H1 (cell line): ENCODE results near the gene ISM1. TPM values are rescaled to one million over a fixed set of nuclear protein-coding genes. Genes with fewer than 3 reads are reported as not detected.

Source experiments
- CTCF ChIA-PET: fragments of 300-600 bp; sonication (Branson Sonifier 250); formaldehyde crosslinking; loops from one replicate; lab custom pipeline; 2021; ENCODE audit not compliant: partially characterized antibody; lab: Charles Lee
- POLR2A ChIA-PET: fragments of 300-600 bp; sonication (Branson Sonifier 250); formaldehyde crosslinking; loops from one replicate; lab custom pipeline; 2021; ENCODE audit warnings: inconsistent platforms; ENCODE audit not compliant: partially characterized antibody; lab: Charles Lee
- DNase-seq, 2 experiments: peaks; one replicate each; pipeline versions ENCODE4 v3.0.0 to v3.0.0-alpha.2; 2010 to 2022; ENCODE audit warnings: low spot score in 2 of 2, low read depth in 1 of 2, mixed read lengths in 1 of 2
- FAIRE-seq: peaks from 2 replicates; lab custom pipeline; 2011; peaks lifted over from hg19 to GRCh38; lab: Jason Lieb, UNC
- H2AFZ ChIP-seq: 2 replicates; pipeline ENCODE4 v1.8.1; 2012; ENCODE audit warnings: low read length, inconsistent platforms
- H2AK5ac ChIP-seq: 2 replicates; pipeline ENCODE4 v1.6.1; 2013; ENCODE audit warnings: low read depth, low read length
- H2BK120ac ChIP-seq: replicated peaks from 2 replicates; pipeline ENCODE3; 2013; ENCODE audit warnings: low read depth, low read length, inconsistent platforms
- H2BK12ac ChIP-seq: 2 replicates; pipeline ENCODE4 v1.6.1; 2013; ENCODE audit warnings: low read depth, low read length
- H2BK15ac ChIP-seq: 2 replicates; pipeline ENCODE4 v1.6.1; 2013; ENCODE audit warnings: low read length
- H2BK20ac ChIP-seq: 2 replicates; pipeline ENCODE4 v1.6.1; 2013; ENCODE audit warnings: low read length
- H2BK5ac ChIP-seq: 2 replicates; pipeline ENCODE4 v1.6.1; 2013; ENCODE audit warnings: low read depth, low read length
- H3K14ac ChIP-seq: 2 replicates; pipeline ENCODE4 v1.6.1; 2013; ENCODE audit warnings: inconsistent platforms; ENCODE audit not compliant: insufficient read length
- H3K18ac ChIP-seq: 2 replicates; pipeline ENCODE4 v1.6.1; 2013; ENCODE audit warnings: low read length; ENCODE audit errors: extremely low read depth
- H3K23ac ChIP-seq: 2 replicates; pipeline ENCODE4 v1.6.1; 2013; ENCODE audit warnings: inconsistent platforms; ENCODE audit not compliant: insufficient read length
- H3K23me2 ChIP-seq: 2 replicates; pipeline ENCODE4 v1.6.1; 2013; ENCODE audit warnings: low read depth, low read length
- H3K27ac ChIP-seq: 2 replicates; pipeline ENCODE4 v1.6.1; 2011; ENCODE audit warnings: low read depth, low read length, inconsistent platforms
- H3K27me3 ChIP-seq, 4 experiments: replicated peaks in 1 of 4; 1 replicate in 1 of 4; 2 replicates in 3 of 4; pipeline versions ENCODE4 v1.6.1 to v1.8.1; 2011 to 2013; ENCODE audit warnings: low read length in 3 of 4, mild to moderate bottlenecking in 3 of 4, inconsistent platforms in 2 of 4, mixed read lengths in 2 of 4, moderate library complexity in 1 of 4; ENCODE audit not compliant: control insufficient read depth in 3 of 4, insufficient read depth in 3 of 4; ENCODE audit errors: extremely low read depth in 1 of 4
- H3K36me3 ChIP-seq, 4 experiments: 2 replicates each; pipeline versions ENCODE4 v1.6.1 to v1.8.1; 2011 to 2013; ENCODE audit warnings: mild to moderate bottlenecking in 4 of 4, low read length in 3 of 4, moderate library complexity in 2 of 4, control low read depth in 1 of 4, inconsistent platforms in 1 of 4; ENCODE audit not compliant: insufficient read depth in 4 of 4, control insufficient read depth in 2 of 4
- H3K4ac ChIP-seq: replicated peaks from 2 replicates; pipeline ENCODE3; 2013; ENCODE audit warnings: low read length, low read depth, mixed read lengths, inconsistent platforms; ENCODE audit not compliant: insufficient read length
- H3K4me1 ChIP-seq, 4 experiments: replicated peaks in 1 of 4; 1 replicate in 1 of 4; 2 replicates in 3 of 4; pipeline versions ENCODE4 v1.6.1 to v1.8.1; 2011 to 2013; ENCODE audit warnings: low read length in 3 of 4, inconsistent platforms in 2 of 4, mixed read lengths in 1 of 4; ENCODE audit not compliant: insufficient read depth in 4 of 4, control insufficient read depth in 3 of 4
- H3K4me2 ChIP-seq, 2 experiments: 2 replicates each; pipeline versions ENCODE4 v1.6.1 to v1.8.1; 2011 to 2013; ENCODE audit warnings: low read depth in 2 of 2, low read length in 2 of 2, control low read depth in 1 of 2, inconsistent platforms in 1 of 2, mild to moderate bottlenecking in 1 of 2; ENCODE audit not compliant: insufficient read depth in 1 of 2
- H3K4me3 ChIP-seq, 4 experiments: fragments of 200-600, 300-600 bp in 1 of 4; sonication (generic), shearing (Covaris generic), sonication (Bioruptor Twin) in 1 of 4; 2 replicates each; pipeline versions ENCODE4 v1.5.1 to v1.8.1; 2011 to 2016; ENCODE audit warnings: low read length in 4 of 4, low read depth in 3 of 4, control low read depth in 2 of 4, inconsistent platforms in 2 of 4, mild to moderate bottlenecking in 2 of 4, mixed read lengths in 1 of 4, moderate library complexity in 1 of 4; ENCODE audit not compliant: insufficient read depth in 2 of 4; ENCODE audit errors: extremely low read depth in 1 of 4
- H3K56ac ChIP-seq: replicated peaks from 2 replicates; pipeline ENCODE3; 2013; ENCODE audit warnings: low read depth, mild to moderate bottlenecking, mixed read lengths, low read length, inconsistent platforms; ENCODE audit not compliant: insufficient read length
- H3K79me1 ChIP-seq: 2 replicates; pipeline ENCODE4 v1.6.1; 2013; ENCODE audit warnings: low read depth, low read length, control low read depth
- H3K79me2 ChIP-seq, 2 experiments: 2 replicates each; pipeline versions ENCODE4 v1.6.1 to v1.8.1; 2012 to 2013; ENCODE audit warnings: low read length in 2 of 2, mild to moderate bottlenecking in 2 of 2, inconsistent platforms in 1 of 2; ENCODE audit not compliant: insufficient read depth in 2 of 2, control insufficient read depth in 1 of 2
- H3K9ac ChIP-seq, 4 experiments: replicated peaks in 1 of 4; 1 replicate in 1 of 4; 2 replicates in 3 of 4; pipeline versions ENCODE4 v1.6.1 to v1.8.1; 2011 to 2013; ENCODE audit warnings: low read depth in 3 of 4, low read length in 3 of 4, control low read depth in 2 of 4, mild to moderate bottlenecking in 2 of 4, moderate library complexity in 2 of 4, inconsistent platforms in 1 of 4; ENCODE audit errors: extremely low read depth in 1 of 4
- H3K9me3 ChIP-seq, 2 experiments: 2 replicates each; pipeline versions ENCODE4 v1.6.1 to v1.8.1; 2012 to 2013; ENCODE audit warnings: mild to moderate bottlenecking in 2 of 2, moderate library complexity in 2 of 2, control low read depth in 1 of 2, inconsistent platforms in 1 of 2, low read depth in 1 of 2, low read length in 1 of 2, mixed read lengths in 1 of 2; ENCODE audit not compliant: insufficient read depth in 2 of 2
- H4K20me1 ChIP-seq, 2 experiments: replicated peaks in 1 of 2; 2 replicates each; pipeline versions ENCODE3 to v1.8.1; 2011 to 2013; ENCODE audit warnings: inconsistent platforms in 2 of 2, low read length in 2 of 2, mild to moderate bottlenecking in 1 of 2; ENCODE audit not compliant: insufficient read depth in 2 of 2, control insufficient read depth in 1 of 2
- H4K5ac ChIP-seq: 2 replicates; pipeline ENCODE4 v1.6.1; 2013; ENCODE audit warnings: low read length, low read depth, mixed read lengths, inconsistent platforms; ENCODE audit not compliant: insufficient read length
- H4K8ac ChIP-seq: 2 replicates; pipeline ENCODE4 v1.8.0; 2013; ENCODE audit warnings: mild to moderate bottlenecking, moderate library complexity, low read length, inconsistent platforms; ENCODE audit not compliant: insufficient read depth; ENCODE audit errors: extremely low read depth
- H4K91ac ChIP-seq: replicated peaks from 2 replicates; pipeline ENCODE3; 2013; ENCODE audit warnings: low read length, mixed read lengths, inconsistent platforms; ENCODE audit not compliant: insufficient read length
- BCL11A ChIP-seq, 2 experiments: IDR thresholded peaks; one replicate each; pipeline ENCODE4 v1.6.1; 2011; ENCODE audit warnings: low read depth in 2 of 2, low read length in 2 of 2, mild to moderate bottlenecking in 2 of 2
- KDM5A ChIP-seq: fragments of 200-600 bp; IDR thresholded peaks from 2 replicates; pipeline ENCODE4 v1.7.1; 2012; ENCODE audit warnings: mild to moderate bottlenecking, low read length, inconsistent platforms, mixed read lengths
- SRF ChIP-seq: IDR thresholded peaks from 2 replicates; pipeline ENCODE4 v1.6.1; 2011; ENCODE audit warnings: mild to moderate bottlenecking, low read depth, low read length, moderate library complexity
- WGBS, 2 experiments: shearing (Covaris generic) in 1 of 2; methylation state at CpG; one replicate each; pipeline versions ENCODE4 v1.1.6 to v1.1.7; 2013 to 2015; ENCODE audit warnings: low lambda C conversion rate in 2 of 2, mixed read lengths in 2 of 2, inconsistent platforms in 1 of 2, low coverage in 1 of 2, missing lambda C conversion rate in 1 of 2; ENCODE audit not compliant: insufficient replicate concordance in 2 of 2, insufficient coverage in 1 of 2, insufficient read length in 1 of 2; ENCODE audit errors: extremely low coverage in 1 of 2, missing lambda C conversion rate in 1 of 2; 5-methylcytosine and 5-hydroxymethylcytosine counted together
- polyA plus RNA-seq, 7 experiments: library from polyadenylated mRNA; depleted of rRNA in 3 of 7; stranded (reverse) in 5 of 7; unstranded in 2 of 7; fragments of >200 nt in 5 of 7; fragments of 200-250 nt in 2 of 7; gene quantifications; 1 replicate in 5 of 7; 2 replicates in 1 of 7; 4 replicates in 1 of 7; pipeline versions ENCODE4 v1.2.1 to v1.2.3, GENCODE V29; 2011 to 2013; ENCODE audit warnings: missing spikeins in 2 of 7, mixed read lengths in 2 of 7
- total RNA-seq: library from RNA; stranded (reverse); fragmentation: NEBNext Ultra II Directional; extraction: Animal tissue kit (Norgen Biotek cat#: 25700); gene quantifications from 2 replicates; pipeline ENCODE4 v1.2.1, GENCODE V29; 2021

ISM1 gene
- total and polyA plus RNA-seq, 2 of the 8 experiments (the other 6 are each of a cell fraction or from before 2014, with no cell fraction given), result 0.62 to 0.97 TPM

DNA sequence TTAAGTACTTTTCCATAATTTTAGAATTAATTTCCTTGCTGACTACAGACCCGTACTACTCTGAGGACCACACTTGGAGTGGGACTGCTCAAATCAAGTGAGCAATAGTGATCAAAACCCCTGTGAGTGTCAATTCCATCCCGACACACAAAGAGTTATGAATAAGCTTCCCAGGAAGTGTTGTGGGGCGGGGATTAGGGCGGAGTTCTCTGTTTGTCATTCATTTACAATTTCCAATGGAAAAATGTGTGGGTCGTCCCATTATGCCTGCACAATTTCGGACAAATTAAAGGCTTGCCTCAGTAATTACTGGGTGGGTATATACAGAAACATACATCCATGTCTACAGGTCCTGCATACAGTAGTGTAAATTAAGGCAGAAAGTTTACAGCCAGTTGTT lies 84.2 kb downstream of the ISM1 start:
- H3K9me3 ChIP-seq, result no peaks in the 10 kb centered on the region
- H2BK120ac ChIP-seq, result no peak overlapping the region
- no peaks in the 10 kb centered on the region for H3K27me3 ChIP-seq
- ChIA-PET CTCF (interaction anchor here (0.8 to 3.8 kb wide), 5 partner anchors 14 to 271 kb away, joined by 3 to 43 read pairs (median 3); no protein-coding TSS in a partner anchor), POLR2A (no interaction called here)
- no peak for FAIRE-seq
- DNase-seq, result no peak
- no peak overlapping the region for H2AFZ ChIP-seq
- H3K4me1 ChIP-seq, result no peaks in the 10 kb centered on the region
- H3K56ac ChIP-seq, result no peak overlapping the region
- H3K23me2 ChIP-seq, result no peaks in the 10 kb centered on the region
- H4K91ac ChIP-seq, result no peak overlapping the region
- H4K8ac ChIP-seq, result no peak overlapping the region
- no peak overlapping the region for H2BK20ac ChIP-seq
- WGBS, 2 experiments, result 98% methylated on average over 6 of the region's 6 CpGs; no CpG with 5 or more reads in 1 of the 2 experiments
- no peaks in the 10 kb centered on the region for H3K79me2 ChIP-seq
- H3K4me2 ChIP-seq, result no peak overlapping the region
- no peak for TF ChIP-seq BCL11A (IDR thresholded peaks at IDR 0.05; ENCODE audit: low read depth in 2 of 2, low read length in 2 of 2)
- no peak for TF ChIP-seq KDM5A
- no peak for TF ChIP-seq SRF
- H3K14ac ChIP-seq, result no peak overlapping the region
- no peak overlapping the region for H2BK5ac ChIP-seq
- H3K79me1 ChIP-seq, result no peaks in the 10 kb centered on the region
- no peak overlapping the region for H2AK5ac ChIP-seq
- no peaks in the 10 kb centered on the region for H3K36me3 ChIP-seq
- no peak overlapping the region for H3K4me3 ChIP-seq
- no peaks in the 10 kb centered on the region for H4K20me1 ChIP-seq
- H2BK15ac ChIP-seq, result no peak overlapping the region
- no peak overlapping the region for H3K4ac ChIP-seq
- H3K27ac ChIP-seq, result no peak overlapping the region
- H3K23ac ChIP-seq, result no peak overlapping the region
- H3K9ac ChIP-seq, result no peak overlapping the region
- H3K18ac ChIP-seq, result no peak overlapping the region
- H4K5ac ChIP-seq, result no peak overlapping the region
- H2BK12ac ChIP-seq, result no peak overlapping the region
